Calu3 (cell line): ENCODE results near the gene LAMB3. TPM values are rescaled to one million over a fixed set of nuclear protein-coding genes. Genes with fewer than 3 reads are reported as not detected.

Experiments
- BruUV-seq: library from RNA; stranded (reverse); fragments of 400-500 nt; replicated peaks from 2 replicates; lab custom pipeline; 2021; lab: Mats Ljungman, UMichigan
- CTCF ChIA-PET: fragments of 300-600 bp; sonication (Branson Sonifier 250); formaldehyde crosslinking; loops from one replicate; lab custom pipeline; 2022; ENCODE audit warnings: antibody characterized with exemption; lab: Charles Lee
- DNase-seq: peaks from one replicate; pipeline ENCODE4 v3.0.0; 2022
- H3K27ac Mint-ChIP-seq: one replicate; pipeline ENCODE4 v1.8.0; 2022; ENCODE audit warnings: mixed read lengths; ENCODE audit not compliant: unreplicated experiment
- H3K27me3 Mint-ChIP-seq: one replicate; pipeline ENCODE4 v1.8.0; 2022; ENCODE audit warnings: mixed read lengths; ENCODE audit not compliant: unreplicated experiment
- H3K36me3 Mint-ChIP-seq: one replicate; pipeline ENCODE4 v1.8.0; 2022; ENCODE audit warnings: mild to moderate bottlenecking, moderate library complexity, mixed read lengths; ENCODE audit not compliant: insufficient read depth, unreplicated experiment
- H3K4me1 Mint-ChIP-seq: one replicate; pipeline ENCODE4 v1.8.0; 2022; ENCODE audit warnings: mild to moderate bottlenecking, low read depth, mixed read lengths; ENCODE audit not compliant: unreplicated experiment
- H3K4me3 Mint-ChIP-seq: one replicate; pipeline ENCODE4 v1.8.0; 2022; ENCODE audit warnings: mild to moderate bottlenecking, low read depth, moderate library complexity, mixed read lengths; ENCODE audit not compliant: unreplicated experiment
- H3K9me3 Mint-ChIP-seq: one replicate; pipeline ENCODE4 v1.8.0; 2022; ENCODE audit warnings: low read depth, mixed read lengths; ENCODE audit not compliant: unreplicated experiment
- intact Hi-C: fragments of 100-400 bp; cut with micrococcal nuclease; formaldehyde crosslinking; loops from one replicate; pipeline ENCODE4 v1.10.0; 2022; ENCODE audit not compliant: unreplicated experiment
- total RNA-seq: library from RNA; stranded (reverse); gene quantifications from 2 replicates; pipeline ENCODE4 v1.2.3, GENCODE V29; 2022
- TF ChIP-seq, protein P1 (sequence below): fragments of 200-600 bp; IDR thresholded peaks from one replicate; pipeline ENCODE4 v1.8.0; 2022; ENCODE audit warnings: antibody characterized with exemption; ENCODE audit not compliant: unreplicated experiment

Gene LAMB3
- total RNA-seq, 1 experiment from 2014 or later: 331 TPM

DNA sequence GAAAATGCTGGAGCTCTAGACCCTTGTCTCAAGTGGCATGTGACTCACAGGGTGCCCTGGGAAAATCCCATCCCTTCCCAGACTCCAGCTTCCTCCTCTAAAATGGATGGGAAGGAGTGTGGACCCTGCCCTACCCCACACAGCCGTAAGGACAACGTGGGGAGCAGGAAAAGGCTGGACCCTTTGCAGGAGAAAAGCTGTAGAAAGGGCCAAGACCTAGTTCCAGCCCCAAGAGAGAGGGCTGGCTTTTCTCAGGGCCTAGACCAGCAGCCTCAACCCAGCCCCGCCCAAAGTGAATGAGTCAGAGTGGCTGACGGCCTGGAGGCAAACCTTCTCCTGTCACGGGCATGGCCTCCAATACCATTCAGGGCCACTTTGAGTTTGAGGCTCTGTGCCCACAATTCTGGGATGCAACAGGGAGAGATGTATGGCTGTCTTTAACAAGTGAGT is 1.1 kb downstream of the LAMB3 start:
- peak overlapping the region; percentile 97 for H3K27ac Mint-ChIP-seq
- peaks cover 79% of the 10 kb centered on the region for H3K36me3 Mint-ChIP-seq
- H3K4me3 Mint-ChIP-seq: peak overlapping the region; percentile 89

DNA sequence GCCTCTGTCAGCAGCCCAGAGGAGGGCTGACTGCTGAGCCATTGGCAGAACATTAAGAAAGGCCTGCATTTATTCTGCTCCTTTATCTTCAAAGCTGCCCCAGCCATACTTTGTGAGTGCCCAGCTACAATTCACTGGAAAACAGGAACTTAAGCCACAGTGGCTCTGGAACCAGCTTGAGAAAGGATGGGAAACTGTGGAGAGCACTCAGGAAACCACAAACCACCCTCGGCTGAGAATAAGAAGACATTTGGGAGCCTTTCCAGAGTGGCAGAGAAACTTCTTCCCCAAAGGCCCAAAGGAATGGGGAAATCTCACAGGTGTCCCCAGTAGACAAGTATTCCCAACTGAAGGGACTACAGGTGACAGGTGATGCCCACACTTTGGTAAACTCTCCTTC is 1.8 kb downstream of the LAMB3 start:
- Mint-ChIP-seq H3K4me1 (peaks cover 84% of the 10 kb centered on the region), H3K27ac (peak overlapping the region; percentile 97), H3K4me3 (peak overlapping the region; percentile 89), H3K36me3 (peaks cover 85% of the 10 kb centered on the region), H3K27me3 (no peaks in the 10 kb centered on the region), H3K9me3 (no peaks in the 10 kb centered on the region)
- CTCF ChIA-PET: interaction anchor here (0.9 to 6.2 kb wide), 3 partner anchors 9 to 25 kb away, joined by 5 to 58 read pairs (median 6); partner anchors contain the start of gene G0S2
- intact Hi-C loops: loop anchor here (5.0 to 10.0 kb wide), 3 partner anchors 97 to 1734 kb away; partner anchors contain the start of gene UTP25
- BruUV-seq: no TSS peak
- TF ChIP-seq, protein P1, sequence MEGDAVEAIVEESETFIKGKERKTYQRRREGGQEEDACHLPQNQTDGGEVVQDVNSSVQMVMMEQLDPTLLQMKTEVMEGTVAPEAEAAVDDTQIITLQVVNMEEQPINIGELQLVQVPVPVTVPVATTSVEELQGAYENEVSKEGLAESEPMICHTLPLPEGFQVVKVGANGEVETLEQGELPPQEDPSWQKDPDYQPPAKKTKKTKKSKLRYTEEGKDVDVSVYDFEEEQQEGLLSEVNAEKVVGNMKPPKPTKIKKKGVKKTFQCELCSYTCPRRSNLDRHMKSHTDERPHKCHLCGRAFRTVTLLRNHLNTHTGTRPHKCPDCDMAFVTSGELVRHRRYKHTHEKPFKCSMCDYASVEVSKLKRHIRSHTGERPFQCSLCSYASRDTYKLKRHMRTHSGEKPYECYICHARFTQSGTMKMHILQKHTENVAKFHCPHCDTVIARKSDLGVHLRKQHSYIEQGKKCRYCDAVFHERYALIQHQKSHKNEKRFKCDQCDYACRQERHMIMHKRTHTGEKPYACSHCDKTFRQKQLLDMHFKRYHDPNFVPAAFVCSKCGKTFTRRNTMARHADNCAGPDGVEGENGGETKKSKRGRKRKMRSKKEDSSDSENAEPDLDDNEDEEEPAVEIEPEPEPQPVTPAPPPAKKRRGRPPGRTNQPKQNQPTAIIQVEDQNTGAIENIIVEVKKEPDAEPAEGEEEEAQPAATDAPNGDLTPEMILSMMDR: no peak
- no peak for DNase-seq

More for the DNA sequence above, 1.1 kb downstream of the LAMB3 start:
- CTCF ChIA-PET: interaction anchor here (0.9 to 6.2 kb wide), 2 partner anchors 10 to 24 kb away, joined by 5 to 58 read pairs; partner anchors contain the start of gene G0S2
- TF ChIP-seq, protein P1: no peak
- BruUV-seq: no TSS peak
- H3K9me3 Mint-ChIP-seq: no peaks in the 10 kb centered on the region
- intact Hi-C loops: loop anchor here (5.0 to 10.0 kb wide), 3 partner anchors 96 to 1734 kb away; partner anchors contain the start of gene UTP25
- peaks cover 83% of the 10 kb centered on the region for H3K4me1 Mint-ChIP-seq
- peak; percentile 91 for DNase-seq
- H3K27me3 Mint-ChIP-seq: no peaks in the 10 kb centered on the region

DNA sequence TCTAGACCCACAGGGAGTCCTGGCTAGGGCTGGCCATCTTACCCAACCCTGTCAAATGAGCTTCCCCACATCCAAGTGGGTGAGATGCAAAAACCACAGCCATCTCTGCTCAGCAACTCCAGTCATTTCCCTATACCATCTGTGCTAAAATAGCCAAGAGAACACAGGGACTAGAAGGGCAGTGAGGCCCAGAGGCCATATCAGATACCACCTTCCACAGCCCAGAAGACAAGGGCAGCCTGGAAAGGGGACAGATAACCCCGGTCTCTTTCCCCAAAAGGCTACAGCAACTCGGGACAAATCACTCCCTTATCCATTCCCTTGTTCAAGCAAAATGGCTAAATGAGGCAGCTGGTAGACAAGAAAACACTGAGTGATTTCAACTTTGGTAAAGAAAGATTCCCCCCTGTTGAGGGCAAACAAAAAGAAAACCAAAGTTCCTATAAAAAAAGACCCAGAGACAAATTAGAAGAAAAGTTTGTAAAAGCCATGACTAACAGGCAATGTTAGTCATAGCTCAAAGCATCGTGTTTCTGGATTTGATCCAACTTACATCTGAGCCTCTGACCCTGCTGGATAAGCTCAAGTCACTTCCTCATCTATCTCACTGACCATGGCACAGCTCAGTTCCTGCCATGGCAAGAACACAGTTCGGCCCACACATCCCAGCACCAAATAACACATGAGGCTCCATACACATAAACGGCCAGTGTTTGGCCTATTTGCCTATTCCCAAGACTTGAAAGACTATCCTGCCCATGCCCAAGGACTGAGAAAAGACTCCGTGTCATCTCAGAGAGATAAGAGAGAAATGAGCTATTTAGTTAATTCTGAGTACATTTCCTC is 3.1 kb downstream of the LAMB3 start:
- DNase-seq: peak; percentile 67
- Mint-ChIP-seq H3K4me1 (peaks cover 84% of the 10 kb centered on the region), H3K4me3 (peak overlapping the region; percentile 89), H3K36me3 (peaks cover 91% of the 10 kb centered on the region), H3K9me3 (no peaks in the 10 kb centered on the region), H3K27ac (peak overlapping the region; percentile 97), H3K27me3 (no peaks in the 10 kb centered on the region)
- TF ChIP-seq, protein P1: no peak
- CTCF ChIA-PET: interaction anchor here (0.6 to 6.2 kb wide), 14 partner anchors 17 to 1751 kb away, joined by 3 to 58 read pairs (median 4); partner anchors contain the start of gene G0S2
- BruUV-seq: no TSS peak
- intact Hi-C loops: loop anchor here (1.0 kb wide), 1 partner anchor 44 kb away; no protein-coding TSS in a partner anchor

DNA sequence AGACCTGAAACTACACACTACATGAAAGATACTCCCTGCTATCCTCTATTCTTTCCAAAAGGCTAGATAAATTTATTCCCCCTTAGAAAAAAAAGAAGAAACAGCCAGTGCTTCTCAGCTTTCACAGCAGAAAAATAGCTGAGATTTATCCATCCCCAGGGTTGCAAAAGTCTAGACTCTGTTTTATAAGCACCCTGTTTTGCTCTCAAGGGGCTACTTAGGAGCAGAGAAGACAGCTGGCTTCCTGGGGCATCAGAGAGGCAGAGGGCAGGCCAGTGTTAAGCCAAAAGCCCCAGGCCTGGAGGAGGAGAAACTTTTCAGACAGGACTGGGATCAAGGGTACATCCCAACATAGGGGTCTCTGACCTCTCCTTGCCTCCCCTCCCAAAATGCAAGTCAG is 3.9 kb downstream of the LAMB3 start:
- peaks cover 93% of the 10 kb centered on the region for H3K36me3 Mint-ChIP-seq
- no peaks in the 10 kb centered on the region for H3K27me3 Mint-ChIP-seq
- CTCF ChIA-PET: interaction anchor here (1.3 to 6.2 kb wide), 2 partner anchors 27 to 72 kb away, joined by 3 to 58 read pairs; partner anchors contain the start of gene G0S2
- DNase-seq: no peak
- TF ChIP-seq, protein P1: no peak
- H3K4me1 Mint-ChIP-seq: peaks cover 84% of the 10 kb centered on the region
- H3K27ac Mint-ChIP-seq: peak overlapping the region; percentile 84
- no TSS peak for BruUV-seq
- no peaks in the 10 kb centered on the region for H3K9me3 Mint-ChIP-seq
- H3K4me3 Mint-ChIP-seq: peak overlapping the region; percentile 89
- intact Hi-C loops: no loop called here
